Esophagus squamous epithelium (tissue), 5 donors: ENCODE results near the gene GPNMB. TPM values are rescaled to one million over a fixed set of nuclear protein-coding genes. Genes with fewer than 3 reads are reported as not detected.
A peak's percentile ranks its signal among the peaks of the same experiment; 100 is the strongest.
"Not testable (repeated sequence)": the region's sequence is repeated elsewhere in the genome, so short reads cannot be mapped to it uniquely, and the experiment has no call there.

Source experiments
- DNase-seq: peaks from one replicate; lab custom pipeline; 2025; lab: John Stamatoyannopoulos, UW
- H3K27ac ChIP-seq, 4 donors: fragments of 200-600 bp; sonication (generic); one replicate each; pipeline ENCODE4 v1.5.1; 2016 to 2019; ENCODE audit warnings: mild to moderate bottlenecking in 1 of 4
- H3K27me3 ChIP-seq, 4 donors: fragments of 200-600 bp; sonication (generic); 1 replicate in 3 of 4; 2 replicates in 1 of 4; pipeline versions ENCODE4 v1.5.1 to v1.6.0; 2017 to 2021; ENCODE audit warnings: antibody characterized with exemption in 1 of 4
- H3K36me3 ChIP-seq, 3 donors: fragments of 200-600 bp; sonication (generic); one replicate each; pipeline ENCODE4 v1.5.1; 2016 to 2019
- H3K4me1 ChIP-seq, 3 donors: fragments of 200-600 bp; sonication (generic); one replicate each; pipeline ENCODE4 v1.5.1; 2017 to 2019
- H3K4me3 ChIP-seq, 4 donors: fragments of 200-600 bp; sonication (generic); 1 replicate in 3 of 4; 2 replicates in 1 of 4; pipeline ENCODE4 v1.5.1; 2016 to 2019; ENCODE audit warnings: mild to moderate bottlenecking in 2 of 4, moderate library complexity in 1 of 4
- H3K9me3 ChIP-seq, 3 donors: fragments of 200-600 bp; sonication (generic); one replicate each; pipeline ENCODE4 v1.5.1; 2016 to 2019
- POLR2A ChIP-seq, 4 donors: fragments of 450-650 bp; IDR thresholded peaks; one replicate each; pipeline ENCODE4 v1.6.1; 2017; ENCODE audit warnings: antibody characterized with exemption in 4 of 4, mild to moderate bottlenecking in 4 of 4, moderate library complexity in 3 of 4
- WGBS, 2 donors: methylation state at CpG; one replicate each; pipeline ENCODE4 v1.1.5; 2018; 5-methylcytosine and 5-hydroxymethylcytosine counted together
- intact Hi-C: fragments of 100-400 bp; cut with DNase I; formaldehyde crosslinking; loops from one replicate; pipeline ENCODE4 v1.15.0; 2022
- total RNA-seq, 4 donors: library from RNA; depleted of rRNA; stranded (reverse); fragments of >200 nt; gene quantifications; one replicate each; pipeline ENCODE4 v1.1.0, GENCODE V29; 2016
- TF ChIP-seq, protein P1 (sequence below), 6 experiments: fragments of 450-650 bp in 4 of 6; fragments of 200-600 bp in 2 of 6; sonication (generic) in 2 of 6; IDR thresholded peaks; one replicate each; pipeline ENCODE4 v1.5.1; 2016 to 2019; ENCODE audit warnings: antibody characterized with exemption in 6 of 6, mild to moderate bottlenecking in 4 of 6, moderate library complexity in 4 of 6
- donor health status: DM: yes; HTN: yes; CAD: no.

Gene GPNMB
- total RNA-seq, 4 donors from 2014 or later, result 34.5 to 187 (median 107) TPM

DNA sequence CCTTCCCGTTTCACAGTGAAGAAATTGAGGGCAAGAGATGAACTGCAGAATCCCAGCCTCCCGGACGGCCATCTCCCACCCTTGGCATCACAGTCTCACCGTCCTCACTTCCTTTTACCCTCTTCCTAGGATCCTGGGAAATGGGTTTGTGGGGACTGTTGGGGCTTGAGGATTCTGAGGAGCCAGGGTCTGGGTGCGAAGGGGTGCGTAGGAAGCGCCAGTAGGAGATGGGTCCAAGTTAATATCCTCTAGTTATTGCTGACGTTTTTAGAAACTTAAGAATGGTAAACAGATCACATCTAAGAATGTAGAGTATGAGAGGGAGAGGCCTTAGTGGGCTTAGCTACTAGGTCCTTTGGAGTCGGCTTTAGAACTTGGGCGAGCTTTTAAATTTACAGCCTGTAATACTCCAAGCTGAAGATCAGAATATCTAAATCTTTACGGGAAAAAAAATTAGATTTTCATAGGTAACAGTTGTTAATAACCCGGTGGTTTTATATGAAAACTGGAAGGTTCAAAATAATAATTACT is 53.3 kb downstream of the GPNMB start:
- no peak for DNase-seq
- peaks cover 0 to 4% (median 0%) of the 10 kb centered on the region in 4 donors for H3K27me3 ChIP-seq

DNA sequence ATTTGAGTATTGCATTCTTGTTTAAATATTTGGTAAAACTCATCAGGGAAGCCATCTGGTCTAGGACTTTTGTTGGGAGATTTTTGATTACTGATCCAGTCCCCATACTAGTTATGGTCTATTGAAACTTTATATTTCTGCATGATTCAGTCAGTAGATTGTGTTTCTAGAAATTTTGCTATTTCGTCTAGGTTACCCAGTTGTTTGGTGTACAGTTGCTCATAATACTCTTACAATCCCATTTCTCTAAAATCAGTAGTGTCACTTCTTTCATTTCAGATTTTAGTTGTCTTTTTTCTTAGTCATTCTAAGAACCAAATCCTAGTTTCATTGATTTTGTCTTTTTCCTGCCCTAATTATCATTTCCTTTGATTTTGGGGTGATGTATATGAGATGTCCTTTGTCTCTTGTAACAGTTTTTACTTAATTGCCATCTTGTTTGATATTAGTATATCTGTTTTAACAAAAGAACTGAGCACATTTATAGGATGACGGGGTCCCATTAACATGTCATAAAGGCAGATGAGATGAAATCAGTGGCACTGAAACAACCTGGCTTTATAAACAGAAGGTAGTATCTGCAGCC is 60.5 kb downstream of the GPNMB start:
- TF ChIP-seq, protein P1, sequence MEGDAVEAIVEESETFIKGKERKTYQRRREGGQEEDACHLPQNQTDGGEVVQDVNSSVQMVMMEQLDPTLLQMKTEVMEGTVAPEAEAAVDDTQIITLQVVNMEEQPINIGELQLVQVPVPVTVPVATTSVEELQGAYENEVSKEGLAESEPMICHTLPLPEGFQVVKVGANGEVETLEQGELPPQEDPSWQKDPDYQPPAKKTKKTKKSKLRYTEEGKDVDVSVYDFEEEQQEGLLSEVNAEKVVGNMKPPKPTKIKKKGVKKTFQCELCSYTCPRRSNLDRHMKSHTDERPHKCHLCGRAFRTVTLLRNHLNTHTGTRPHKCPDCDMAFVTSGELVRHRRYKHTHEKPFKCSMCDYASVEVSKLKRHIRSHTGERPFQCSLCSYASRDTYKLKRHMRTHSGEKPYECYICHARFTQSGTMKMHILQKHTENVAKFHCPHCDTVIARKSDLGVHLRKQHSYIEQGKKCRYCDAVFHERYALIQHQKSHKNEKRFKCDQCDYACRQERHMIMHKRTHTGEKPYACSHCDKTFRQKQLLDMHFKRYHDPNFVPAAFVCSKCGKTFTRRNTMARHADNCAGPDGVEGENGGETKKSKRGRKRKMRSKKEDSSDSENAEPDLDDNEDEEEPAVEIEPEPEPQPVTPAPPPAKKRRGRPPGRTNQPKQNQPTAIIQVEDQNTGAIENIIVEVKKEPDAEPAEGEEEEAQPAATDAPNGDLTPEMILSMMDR (IDR thresholded peaks at IDR 0.05), result no peak
- TF ChIP-seq POLR2A (IDR thresholded peaks at IDR 0.05), result no peak
- Histone ChIP-seq H3K4me1 (peaks cover 0 to 14% (median 0%) of the 10 kb centered on the region in 3 donors), H3K27me3 (no peaks in the 10 kb centered on the region), H3K9me3 (no peaks in the 10 kb centered on the region), H3K36me3 (peaks cover 0 to 89% (median 13%) of the 10 kb centered on the region in 3 donors), H3K27ac (no peak overlapping the region), H3K4me3 (no peak overlapping the region)
- intact Hi-C loops, result no loop called here
- DNase-seq, result no peak
- 88 to 94% methylated on average over 2 of the region's 2 CpGs for WGBS, 2 donors

More for the DNA sequence above, 53.3 kb downstream of the GPNMB start:
- Histone ChIP-seq H3K4me3 (peak overlapping the region; percentile 77 to 82 (median 80)), H3K9me3 (no peaks in the 10 kb centered on the region), H3K4me1 (peaks cover 8 to 55% (median 16%) of the 10 kb centered on the region in 3 donors), H3K36me3 (peaks cover 0 to 42% (median 0%) of the 10 kb centered on the region in 3 donors), H3K27ac (peak overlapping the region; percentile 83 to 88 (median 84))
- WGBS, 2 donors, result 10 to 22% methylated on average over 7 to 12 of the region's 12 CpGs
- intact Hi-C loops, result no loop called here
- TF ChIP-seq POLR2A (IDR thresholded peaks at IDR 0.05), result no peak
- TF ChIP-seq, protein P1 (IDR thresholded peaks at IDR 0.05), result no peak

DNA sequence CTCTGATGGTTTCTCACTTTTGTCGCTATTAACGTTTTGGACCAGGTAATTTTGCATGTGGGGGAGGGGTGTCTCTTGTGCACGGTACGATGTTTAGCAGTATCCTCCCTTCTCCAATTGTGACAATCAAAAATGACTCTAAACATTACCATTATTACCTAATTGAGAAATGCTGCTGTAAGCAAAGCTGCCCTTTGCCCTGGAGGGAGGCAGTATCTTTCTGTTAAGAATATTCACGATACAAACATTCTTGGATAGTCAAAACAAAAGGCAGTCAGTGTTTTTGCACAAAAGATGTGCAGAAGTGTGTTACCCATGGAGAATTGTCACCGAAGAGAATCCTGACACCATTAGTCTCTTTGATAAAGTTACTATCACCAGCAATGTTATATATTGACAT is 62.2 kb downstream of the GPNMB start:
- H3K27me3 ChIP-seq, result no peaks in the 10 kb centered on the region
- TF ChIP-seq POLR2A (IDR thresholded peaks at IDR 0.05), result no peak
- TF ChIP-seq, protein P1 (IDR thresholded peaks at IDR 0.05), result no peak
- peaks cover 0 to 77% (median 13%) of the 10 kb centered on the region in 3 donors for H3K36me3 ChIP-seq
- no peak overlapping the region for H3K4me3 ChIP-seq
- DNase-seq, result no peak
- no peaks in the 10 kb centered on the region for H3K9me3 ChIP-seq
- 87 to 91% methylated on average over 6 of the region's 6 CpGs for WGBS, 2 donors
- H3K27ac ChIP-seq, result no peak overlapping the region
- intact Hi-C loops, result no loop called here
- no peaks in the 10 kb centered on the region for H3K4me1 ChIP-seq

DNA sequence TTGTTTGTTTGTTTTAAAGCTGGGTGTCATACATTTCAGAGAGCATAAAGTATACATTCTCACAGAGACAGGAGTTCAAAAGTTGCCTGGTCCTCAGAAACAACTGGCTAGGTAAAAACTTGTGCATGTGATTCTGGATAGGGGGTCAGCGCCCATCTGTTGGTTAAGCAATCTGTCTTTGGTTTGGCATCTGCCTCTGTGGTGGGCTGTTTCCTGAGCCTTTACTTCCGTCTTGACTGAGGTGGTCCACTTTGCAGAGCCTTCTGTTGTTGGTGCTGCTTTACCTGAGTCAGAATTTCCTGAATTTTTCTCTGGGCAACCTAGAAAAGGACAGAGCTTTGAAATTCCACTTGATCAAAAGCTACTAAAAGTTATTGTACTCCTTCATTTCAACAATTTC is 65.6 kb downstream of the GPNMB start:
- H3K27ac ChIP-seq, intact Hi-C loops, DNase-seq, H3K27me3 ChIP-seq, H3K4me3 ChIP-seq, H3K9me3 ChIP-seq, H3K4me1 ChIP-seq: not testable (repeated sequence)
- peaks cover 0 to 50% (median 13%) of the 10 kb centered on the region in 3 donors for H3K36me3 ChIP-seq
- WGBS, 2 donors, result 67% methylated on average over 2 of the region's 2 CpGs

DNA sequence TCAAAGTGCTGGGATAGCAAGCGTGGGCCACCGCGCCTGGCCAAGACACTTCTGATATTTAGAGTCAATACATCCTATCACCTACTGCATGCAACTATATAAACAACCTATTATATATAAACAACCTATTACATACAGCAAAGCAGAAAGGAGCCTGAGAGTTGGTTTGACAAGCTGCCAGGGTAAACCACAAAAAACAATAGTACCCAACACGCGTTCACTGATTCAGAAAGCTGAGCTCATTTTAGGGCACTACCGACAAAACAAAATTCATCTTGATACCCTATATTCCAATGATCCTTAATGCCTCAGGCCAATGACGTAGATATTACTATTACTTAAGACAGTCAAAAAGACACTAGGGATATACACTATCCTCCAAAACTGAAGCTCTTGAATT is 68.8 kb downstream of the GPNMB start:
- no peaks in the 10 kb centered on the region for H3K4me1 ChIP-seq
- no peak overlapping the region for H3K27ac ChIP-seq
- no peak for TF ChIP-seq POLR2A (IDR thresholded peaks at IDR 0.05)
- TF ChIP-seq, protein P1 (IDR thresholded peaks at IDR 0.05), result no peak
- H3K9me3 ChIP-seq, result no peaks in the 10 kb centered on the region
- H3K4me3 ChIP-seq, result no peak overlapping the region
- intact Hi-C loops, result no loop called here
- H3K36me3 ChIP-seq, result peaks cover 0 to 19% (median 0%) of the 10 kb centered on the region in 3 donors
- peaks cover 0 to 18% (median 0%) of the 10 kb centered on the region in 4 donors for H3K27me3 ChIP-seq
- DNase-seq, result no peak
- 53 to 69% methylated on average over 4 to 7 of the region's 7 CpGs for WGBS, 2 donors

Other genes starting within 250 kb of the GPNMB start
- 10 to 100 TPM; 19.8 to 51.2 (median 34.1) TPM for gene HYCC1, start 232.6 kb upstream of the GPNMB start, total RNA-seq
- 10 to 100 TPM; 16.3 to 26.9 (median 20.5) TPM for gene KLHL7, start 141.0 kb upstream of the GPNMB start, total RNA-seq
- gene NUP42, start 64.7 kb upstream of the GPNMB start, total RNA-seq, result 10 to 100 TPM; 15.5 to 34.3 (median 29.1) TPM
- 10 to 100 TPM; 32.6 to 55.1 (median 49.3) TPM for gene MALSU1, start 52.6 kb downstream of the GPNMB start, total RNA-seq
- gene IGF2BP3, start 223.7 kb downstream of the GPNMB start, total RNA-seq, result 1 to 10 TPM; 1.3 to 9.3 (median 7.2) TPM